Liver (tissue), 3 donors: ENCODE measurements around the gene TGFBR1.

Source experiments
- ATF3 ChIP-seq: IDR thresholded peaks from 2 replicates; pipeline ENCODE4 v1.6.1; 2016; ENCODE audit warnings: antibody characterized with exemption
- EGR1 ChIP-seq, 2 donors: IDR thresholded peaks; 2 replicates each; pipeline ENCODE4 v1.6.1; 2016 to 2018; ENCODE audit warnings: antibody characterized with exemption in 2 of 2, low read depth in 2 of 2
- FOXA1 ChIP-seq: IDR thresholded peaks from 2 replicates; pipeline ENCODE4 v1.6.1; 2016; ENCODE audit warnings: antibody characterized with exemption
- GABPA ChIP-seq, 2 donors: IDR thresholded peaks in 1 of 2; conservative IDR thresholded peaks in 1 of 2; 2 replicates each; pipeline ENCODE4 v1.6.1; 2016; ENCODE audit warnings: antibody characterized with exemption in 2 of 2, mild to moderate bottlenecking in 1 of 2, moderate library complexity in 1 of 2
- JUND ChIP-seq, 2 donors: IDR thresholded peaks; 2 replicates each; pipeline ENCODE4 v1.6.1; 2016; ENCODE audit warnings: antibody characterized with exemption in 2 of 2
- RAD21 ChIP-seq, 2 donors: IDR thresholded peaks; 2 replicates each; pipeline ENCODE4 v1.6.1; 2016; ENCODE audit warnings: antibody characterized with exemption in 2 of 2, mild to moderate bottlenecking in 2 of 2
- RXRA ChIP-seq, 2 donors: IDR thresholded peaks; 2 replicates each; pipeline ENCODE4 v1.6.1; 2017 to 2018; ENCODE audit warnings: antibody characterized with exemption in 2 of 2, mild to moderate bottlenecking in 1 of 2
- TAF1 ChIP-seq: conservative IDR thresholded peaks from 2 replicates; pipeline ENCODE4 v1.6.1; 2016; ENCODE audit warnings: antibody characterized with exemption, mild to moderate bottlenecking
- YY1 ChIP-seq: IDR thresholded peaks from 2 replicates; pipeline ENCODE4 v1.6.1; 2016; ENCODE audit warnings: antibody characterized with exemption, mild to moderate bottlenecking
- ZBTB33 ChIP-seq: IDR thresholded peaks from 2 replicates; pipeline ENCODE4 v1.6.1; 2016; ENCODE audit warnings: antibody characterized with exemption
- TF ChIP-seq, protein P1 (sequence below): fragments of 150-350 bp; IDR thresholded peaks from 2 replicates; pipeline ENCODE4 v1.5.1; 2017; ENCODE audit warnings: improper control_type of control experiment, low read depth, low read length; ENCODE audit not compliant: missing input control
- TF ChIP-seq, protein P2 (sequence below): IDR thresholded peaks from 2 replicates; pipeline ENCODE4 v1.6.1; 2016; ENCODE audit warnings: antibody characterized with exemption, mild to moderate bottlenecking
- donor health status: healthy.
- donor health status: healthy.

- TF ChIP-seq, protein P1, sequence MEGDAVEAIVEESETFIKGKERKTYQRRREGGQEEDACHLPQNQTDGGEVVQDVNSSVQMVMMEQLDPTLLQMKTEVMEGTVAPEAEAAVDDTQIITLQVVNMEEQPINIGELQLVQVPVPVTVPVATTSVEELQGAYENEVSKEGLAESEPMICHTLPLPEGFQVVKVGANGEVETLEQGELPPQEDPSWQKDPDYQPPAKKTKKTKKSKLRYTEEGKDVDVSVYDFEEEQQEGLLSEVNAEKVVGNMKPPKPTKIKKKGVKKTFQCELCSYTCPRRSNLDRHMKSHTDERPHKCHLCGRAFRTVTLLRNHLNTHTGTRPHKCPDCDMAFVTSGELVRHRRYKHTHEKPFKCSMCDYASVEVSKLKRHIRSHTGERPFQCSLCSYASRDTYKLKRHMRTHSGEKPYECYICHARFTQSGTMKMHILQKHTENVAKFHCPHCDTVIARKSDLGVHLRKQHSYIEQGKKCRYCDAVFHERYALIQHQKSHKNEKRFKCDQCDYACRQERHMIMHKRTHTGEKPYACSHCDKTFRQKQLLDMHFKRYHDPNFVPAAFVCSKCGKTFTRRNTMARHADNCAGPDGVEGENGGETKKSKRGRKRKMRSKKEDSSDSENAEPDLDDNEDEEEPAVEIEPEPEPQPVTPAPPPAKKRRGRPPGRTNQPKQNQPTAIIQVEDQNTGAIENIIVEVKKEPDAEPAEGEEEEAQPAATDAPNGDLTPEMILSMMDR, result no peak
- TF ChIP-seq, protein P2, sequence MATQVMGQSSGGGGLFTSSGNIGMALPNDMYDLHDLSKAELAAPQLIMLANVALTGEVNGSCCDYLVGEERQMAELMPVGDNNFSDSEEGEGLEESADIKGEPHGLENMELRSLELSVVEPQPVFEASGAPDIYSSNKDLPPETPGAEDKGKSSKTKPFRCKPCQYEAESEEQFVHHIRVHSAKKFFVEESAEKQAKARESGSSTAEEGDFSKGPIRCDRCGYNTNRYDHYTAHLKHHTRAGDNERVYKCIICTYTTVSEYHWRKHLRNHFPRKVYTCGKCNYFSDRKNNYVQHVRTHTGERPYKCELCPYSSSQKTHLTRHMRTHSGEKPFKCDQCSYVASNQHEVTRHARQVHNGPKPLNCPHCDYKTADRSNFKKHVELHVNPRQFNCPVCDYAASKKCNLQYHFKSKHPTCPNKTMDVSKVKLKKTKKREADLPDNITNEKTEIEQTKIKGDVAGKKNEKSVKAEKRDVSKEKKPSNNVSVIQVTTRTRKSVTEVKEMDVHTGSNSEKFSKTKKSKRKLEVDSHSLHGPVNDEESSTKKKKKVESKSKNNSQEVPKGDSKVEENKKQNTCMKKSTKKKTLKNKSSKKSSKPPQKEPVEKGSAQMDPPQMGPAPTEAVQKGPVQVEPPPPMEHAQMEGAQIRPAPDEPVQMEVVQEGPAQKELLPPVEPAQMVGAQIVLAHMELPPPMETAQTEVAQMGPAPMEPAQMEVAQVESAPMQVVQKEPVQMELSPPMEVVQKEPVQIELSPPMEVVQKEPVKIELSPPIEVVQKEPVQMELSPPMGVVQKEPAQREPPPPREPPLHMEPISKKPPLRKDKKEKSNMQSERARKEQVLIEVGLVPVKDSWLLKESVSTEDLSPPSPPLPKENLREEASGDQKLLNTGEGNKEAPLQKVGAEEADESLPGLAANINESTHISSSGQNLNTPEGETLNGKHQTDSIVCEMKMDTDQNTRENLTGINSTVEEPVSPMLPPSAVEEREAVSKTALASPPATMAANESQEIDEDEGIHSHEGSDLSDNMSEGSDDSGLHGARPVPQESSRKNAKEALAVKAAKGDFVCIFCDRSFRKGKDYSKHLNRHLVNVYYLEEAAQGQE, result no peak
- TF ChIP-seq YY1 (no peak), ATF3 (no peak), GABPA (IDR thresholded peaks at IDR 0.05 in 1 of 2, conservative IDR thresholded peaks at IDR 0.05 in 1 of 2) (no peak), EGR1 (IDR thresholded peaks at IDR 0.05; ENCODE audit: low read depth in 2 of 2) (no peak), RXRA (IDR thresholded peaks at IDR 0.05) (no peak), TAF1 (no peak), JUND (IDR thresholded peaks at IDR 0.05) (no peak), RAD21 (IDR thresholded peaks at IDR 0.05) (no peak), FOXA1 (no peak), ZBTB33 (no peak)
These were observed 33.4 kb upstream of the TGFBR1 start for GRCh38 chr9:99071313-99072039.
